Endothelial cell of umbilical vein (primary cell): ENCODE measurements around the gene SH3RF3. TPM values are rescaled to one million over a fixed set of nuclear protein-coding genes. Genes with fewer than 3 reads are reported as not detected.

Source experiments
- BruUV-seq: library from RNA; stranded (reverse); fragments of 400-500 nt; replicated peaks from 2 replicates; lab custom pipeline; 2021; lab: Mats Ljungman, UMichigan
- CTCF ChIA-PET: fragments of 300-600, 350-600 bp; sonication (Branson Sonifier 250); formaldehyde crosslinking; loops from one replicate; lab custom pipeline; 2021; ENCODE audit warnings: antibody characterized with exemption, inconsistent platforms; lab: Charles Lee
- POLR2A ChIA-PET: fragments of 300-600, 350-600 bp; sonication (Branson Sonifier 250); formaldehyde crosslinking; loops from one replicate; lab custom pipeline; 2021; ENCODE audit warnings: antibody characterized with exemption, inconsistent platforms; lab: Charles Lee
- DNase-seq: peaks from one replicate; pipeline ENCODE4 v3.0.0-alpha.2; 2011; ENCODE audit warnings: low read depth, low spot score
- FAIRE-seq: peaks from 2 replicates; lab custom pipeline; 2011; peaks lifted over from hg19 to GRCh38; lab: Jason Lieb, UNC
- H2AFZ ChIP-seq: 2 replicates; pipeline ENCODE4 v1.6.0; 2012; ENCODE audit warnings: low read depth, low read length, control low read depth, inconsistent platforms
- H3K27ac ChIP-seq: 2 replicates; pipeline ENCODE4 v1.5.1; 2011; ENCODE audit warnings: low read depth, mild to moderate bottlenecking, control low read depth, low read length, moderate library complexity; ENCODE audit not compliant: insufficient read depth
- H3K27me3 ChIP-seq, 2 experiments: 2 replicates each; pipeline versions ENCODE4 v1.6.0 to v1.6.1; 2011; ENCODE audit warnings: low read length in 2 of 2, mixed read lengths in 1 of 2; ENCODE audit not compliant: control insufficient read depth in 2 of 2, insufficient read depth in 2 of 2
- H3K36me3 ChIP-seq, 2 experiments: 2 replicates in 1 of 2; 3 replicates in 1 of 2; pipeline ENCODE4 v1.5.1; 2011; ENCODE audit warnings: low read length in 2 of 2, mild to moderate bottlenecking in 1 of 2, moderate library complexity in 1 of 2; ENCODE audit not compliant: control insufficient read depth in 2 of 2, insufficient read depth in 2 of 2; ENCODE audit errors: extremely low read depth in 1 of 2
- H3K4me1 ChIP-seq: 3 replicates; pipeline ENCODE4 v1.5.1; 2011; ENCODE audit warnings: mild to moderate bottlenecking, low read length; ENCODE audit not compliant: control insufficient read depth, insufficient read depth; ENCODE audit errors: extremely low read depth
- H3K4me2 ChIP-seq: 2 replicates; pipeline ENCODE4 v1.6.1; 2011; ENCODE audit warnings: low read length, control low read depth, mixed read lengths; ENCODE audit not compliant: insufficient read depth
- H3K4me3 ChIP-seq, 3 experiments: fragments of 200-600 bp in 1 of 3; sonication (generic), shearing (Covaris generic) in 1 of 3; replicated peaks in 1 of 3; 2 replicates each; pipeline ENCODE4 v1.5.1; 2011 to 2016; ENCODE audit warnings: control low read depth in 3 of 3, low read length in 3 of 3, mild to moderate bottlenecking in 2 of 3, inconsistent platforms in 1 of 3, low read depth in 1 of 3, moderate library complexity in 1 of 3; ENCODE audit not compliant: insufficient read depth in 1 of 3
- H3K79me2 ChIP-seq: 2 replicates; pipeline ENCODE4 v1.6.0; 2012; ENCODE audit warnings: low read length, inconsistent platforms; ENCODE audit not compliant: control insufficient read depth, insufficient read depth
- H3K9ac ChIP-seq: replicated peaks from 2 replicates; pipeline ENCODE3; 2011; ENCODE audit warnings: low read length, control low read depth; ENCODE audit not compliant: insufficient read depth; ENCODE audit errors: extremely low read depth
- H3K9me1 ChIP-seq: replicated peaks from 3 replicates; pipeline ENCODE4 v1.6.0; 2011; ENCODE audit warnings: mild to moderate bottlenecking, low read length; ENCODE audit not compliant: control insufficient read depth, insufficient read depth; ENCODE audit errors: extremely low read depth
- H3K9me3 ChIP-seq: replicated peaks from 2 replicates; pipeline ENCODE4 v1.5.1; 2012; ENCODE audit warnings: low read length, inconsistent platforms; ENCODE audit not compliant: control insufficient read depth, insufficient read depth
- H4K20me1 ChIP-seq: replicated peaks from 2 replicates; pipeline ENCODE3; 2011; ENCODE audit warnings: mild to moderate bottlenecking, low read length; ENCODE audit not compliant: control insufficient read depth, insufficient read depth; ENCODE audit errors: extremely low read depth
- EZH2 ChIP-seq: IDR thresholded peaks from 2 replicates; pipeline ENCODE4 v1.6.1; 2012; ENCODE audit warnings: borderline replicate concordance, low read depth, mild to moderate bottlenecking, moderate library complexity, low read length, inconsistent platforms; ENCODE audit not compliant: severe bottlenecking
- FOS ChIP-seq: IDR thresholded peaks from 2 replicates; pipeline ENCODE4 v1.6.1; 2011; ENCODE audit warnings: mild to moderate bottlenecking, low read length, moderate library complexity, borderline replicate concordance; ENCODE audit not compliant: insufficient read depth
- GATA2 ChIP-seq: IDR thresholded peaks from 2 replicates; pipeline ENCODE4 v1.7.0; 2011; ENCODE audit warnings: low read depth, mild to moderate bottlenecking, moderate library complexity, mixed read lengths, low read length; ENCODE audit not compliant: insufficient read length, insufficient read depth
- JUN ChIP-seq: IDR thresholded peaks from 2 replicates; pipeline ENCODE4 v1.6.1; 2011; ENCODE audit warnings: borderline replicate concordance, low read depth; ENCODE audit not compliant: insufficient read length, insufficient read depth
- MYC ChIP-seq: IDR thresholded peaks from one replicate; pipeline ENCODE4 v1.6.1; 2011; ENCODE audit warnings: mild to moderate bottlenecking, low read depth, low read length
- POLR2A ChIP-seq: IDR thresholded peaks from 2 replicates; pipeline ENCODE4 v1.6.1; 2012; ENCODE audit warnings: low read depth, mild to moderate bottlenecking, control low read depth, low read length
- POLR2AphosphoS5 ChIP-seq: IDR thresholded peaks from 2 replicates; pipeline ENCODE4 v1.6.1; 2012; ENCODE audit warnings: low read depth, mild to moderate bottlenecking, control low read depth, low read length, moderate library complexity; ENCODE audit not compliant: insufficient read depth
- dilution Hi-C: fragments of 300-500 bp; cut with MboI; formaldehyde crosslinking; loops from one replicate; pipeline ENCODE4 v1.15.0; 2019; ENCODE audit warnings: low sequenced_read_pairs; ENCODE audit not compliant: extremely low pct_ligation_motif_present
- intact Hi-C: fragments of 100-400 bp; cut with micrococcal nuclease; formaldehyde crosslinking; loops from one replicate; pipeline ENCODE4 v1.10.0; 2022
- polyA plus RNA-seq, 4 experiments: library from polyadenylated mRNA; depleted of rRNA in 3 of 4; stranded (reverse) in 3 of 4; unstranded in 1 of 4; fragments of >200 nt; gene quantifications; 2 replicates each; pipeline versions ENCODE4 v1.2.1 to v1.2.3, GENCODE V29; 2011 to 2012; ENCODE audit warnings: missing spikeins in 1 of 4
- total RNA-seq: library from RNA; stranded (reverse); gene quantifications from 2 replicates; pipeline ENCODE4 v1.2.3, GENCODE V29; 2021
- TF ChIP-seq, protein P1 (sequence below): IDR thresholded peaks from 2 replicates; pipeline ENCODE4 v1.6.1; 2011; ENCODE audit not compliant: insufficient read depth, insufficient read length
- TF ChIP-seq, protein P2 (sequence below), 2 donors: IDR thresholded peaks; 1 replicate in 1 of 2; 2 replicates in 1 of 2; pipeline ENCODE4 v1.5.1; 2011; ENCODE audit warnings: low read length in 2 of 2, mild to moderate bottlenecking in 2 of 2, moderate library complexity in 2 of 2, control low read depth in 1 of 2, inconsistent platforms in 1 of 2, low read depth in 1 of 2; ENCODE audit not compliant: insufficient read depth in 1 of 2; ENCODE audit errors: extremely low read depth in 1 of 2

The SH3RF3 gene
- total and polyA plus RNA-seq, 2 donors (not counting 3 experiments of a cell fraction or from before 2014, with no cell fraction given), result 3.8 to 14.7 TPM

DNA sequence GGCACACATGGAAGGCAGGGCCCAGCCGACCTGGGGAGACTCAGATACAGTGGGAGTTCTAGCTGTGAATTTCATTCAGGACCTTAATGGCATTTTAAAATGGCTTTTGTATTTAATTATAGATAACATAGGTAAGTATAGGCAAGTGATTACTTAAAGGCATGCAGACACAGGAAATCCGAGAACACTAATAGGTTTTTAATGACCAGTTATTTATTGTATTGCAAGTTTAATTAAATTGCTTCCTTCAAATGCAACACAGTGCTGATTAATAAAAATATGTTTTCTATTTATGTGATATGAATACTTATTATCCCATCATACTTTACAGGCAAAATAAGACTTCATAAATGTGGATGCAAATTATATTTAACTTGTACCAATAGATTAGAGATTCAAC lies 19.7 kb upstream of the SH3RF3 start:
- H3K4me1 ChIP-seq, result no peaks in the 10 kb centered on the region
- no peaks in the 10 kb centered on the region for H3K36me3 ChIP-seq
- H3K27me3 ChIP-seq, result peaks cover 0 to 2% of the 10 kb centered on the region in 2 experiments
- H3K79me2 ChIP-seq, result no peaks in the 10 kb centered on the region
- ChIA-PET POLR2A (no interaction called here), CTCF (no interaction called here)
- no peak overlapping the region for H2AFZ ChIP-seq
- H3K4me2 ChIP-seq, result no peak overlapping the region
- intact Hi-C loops (no loop called here), dilution Hi-C loops (no loop called here)
- no peak overlapping the region for H3K9ac ChIP-seq
- H3K9me1 ChIP-seq, result no peaks in the 10 kb centered on the region
- BruUV-seq, result no TSS peak
- DNase-seq, result no peak
- TF ChIP-seq GATA2 (no peak), POLR2AphosphoS5 (no peak), FOS (no peak), MYC (no peak), POLR2A (no peak), EZH2 (no peak), JUN (no peak)
- TF ChIP-seq, protein P1, sequence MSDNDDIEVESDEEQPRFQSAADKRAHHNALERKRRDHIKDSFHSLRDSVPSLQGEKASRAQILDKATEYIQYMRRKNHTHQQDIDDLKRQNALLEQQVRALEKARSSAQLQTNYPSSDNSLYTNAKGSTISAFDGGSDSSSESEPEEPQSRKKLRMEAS, result no peak
- TF ChIP-seq, protein P2, sequence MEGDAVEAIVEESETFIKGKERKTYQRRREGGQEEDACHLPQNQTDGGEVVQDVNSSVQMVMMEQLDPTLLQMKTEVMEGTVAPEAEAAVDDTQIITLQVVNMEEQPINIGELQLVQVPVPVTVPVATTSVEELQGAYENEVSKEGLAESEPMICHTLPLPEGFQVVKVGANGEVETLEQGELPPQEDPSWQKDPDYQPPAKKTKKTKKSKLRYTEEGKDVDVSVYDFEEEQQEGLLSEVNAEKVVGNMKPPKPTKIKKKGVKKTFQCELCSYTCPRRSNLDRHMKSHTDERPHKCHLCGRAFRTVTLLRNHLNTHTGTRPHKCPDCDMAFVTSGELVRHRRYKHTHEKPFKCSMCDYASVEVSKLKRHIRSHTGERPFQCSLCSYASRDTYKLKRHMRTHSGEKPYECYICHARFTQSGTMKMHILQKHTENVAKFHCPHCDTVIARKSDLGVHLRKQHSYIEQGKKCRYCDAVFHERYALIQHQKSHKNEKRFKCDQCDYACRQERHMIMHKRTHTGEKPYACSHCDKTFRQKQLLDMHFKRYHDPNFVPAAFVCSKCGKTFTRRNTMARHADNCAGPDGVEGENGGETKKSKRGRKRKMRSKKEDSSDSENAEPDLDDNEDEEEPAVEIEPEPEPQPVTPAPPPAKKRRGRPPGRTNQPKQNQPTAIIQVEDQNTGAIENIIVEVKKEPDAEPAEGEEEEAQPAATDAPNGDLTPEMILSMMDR (IDR thresholded peaks at IDR 0.05; ENCODE audit: extremely low read depth in 1 of 2, insufficient read depth in 1 of 2, low read depth in 1 of 2, low read length in 2 of 2), result no peak
- H4K20me1 ChIP-seq, result no peaks in the 10 kb centered on the region
- H3K27ac ChIP-seq, result no peak overlapping the region
- H3K9me3 ChIP-seq, result no peaks in the 10 kb centered on the region
- FAIRE-seq, result no peak
- H3K4me3 ChIP-seq, result no peak overlapping the region
